Loucy (cell line): Measurements from ENCODE around the gene PDE11A.
A peak's percentile ranks its signal among the peaks of the same experiment; 100 is the strongest.

ENCODE experiments used
- H2AFZ ChIP-seq: fragments of 200-600 bp; sonication (generic); 2 replicates; pipeline ENCODE4 v1.6.0; 2016; ENCODE audit warnings: antibody characterized with exemption, mild to moderate bottlenecking, low read length, moderate library complexity
- H3F3A ChIP-seq: fragments of 200-600 bp; 2 replicates; pipeline ENCODE4 v1.6.0; 2016; ENCODE audit warnings: antibody characterized with exemption, low read depth, mild to moderate bottlenecking
- H3K27me3 ChIP-seq: fragments of 200-600 bp; sonication (generic); 2 replicates; pipeline ENCODE4 v1.6.1; 2014; ENCODE audit warnings: low read length, mild to moderate bottlenecking; ENCODE audit not compliant: insufficient read depth, poor library complexity, severe bottlenecking
- H3K36me3 ChIP-seq: fragments of 200-600 bp; sonication (generic); 2 replicates; pipeline ENCODE4 v1.6.1; 2016; ENCODE audit warnings: low read length; ENCODE audit not compliant: insufficient read depth
- H3K4me1 ChIP-seq: fragments of 200-600 bp; sonication (generic); 2 replicates; pipeline ENCODE4 v1.5.1; 2014; ENCODE audit warnings: low read length, mild to moderate bottlenecking; ENCODE audit not compliant: insufficient read depth, poor library complexity, severe bottlenecking
- H3K4me2 ChIP-seq: fragments of 200-600 bp; sonication (generic); 2 replicates; pipeline ENCODE4 v1.6.0; 2014; ENCODE audit warnings: antibody characterized with exemption, low read length, low read depth, mild to moderate bottlenecking; ENCODE audit not compliant: poor library complexity, severe bottlenecking
- H3K4me3 ChIP-seq: fragments of 200-600 bp; sonication (generic); 2 replicates; pipeline ENCODE4 v1.5.1; 2014; ENCODE audit warnings: low read length, mild to moderate bottlenecking, mixed read lengths; ENCODE audit not compliant: poor library complexity, severe bottlenecking
- H3K79me2 ChIP-seq: fragments of 200-600 bp; sonication (generic); 2 replicates; pipeline ENCODE4 v1.6.1; 2014; ENCODE audit warnings: low read length; ENCODE audit not compliant: insufficient read depth
- H3K9ac ChIP-seq: fragments of 200-600 bp; sonication (generic); 2 replicates; pipeline ENCODE4 v1.6.0; 2014; ENCODE audit warnings: mild to moderate bottlenecking, low read depth, low read length, moderate library complexity; ENCODE audit not compliant: poor library complexity, severe bottlenecking
- H3K9me2 ChIP-seq: fragments of 200-600 bp; sonication (generic); replicated peaks from 2 replicates; pipeline ENCODE4 v1.6.1; 2016; ENCODE audit warnings: low read depth, low read length, mixed read lengths
- H3K9me3 ChIP-seq: fragments of 200-600 bp; sonication (generic); 2 replicates; pipeline ENCODE4 v1.6.1; 2014; ENCODE audit warnings: mild to moderate bottlenecking, antibody characterized with exemption, low read length, low read depth; ENCODE audit not compliant: insufficient read depth
- H4K20me1 ChIP-seq: fragments of 200-600 bp; sonication (generic); 2 replicates; pipeline ENCODE4 v1.6.0; 2014; ENCODE audit warnings: antibody characterized with exemption, low read length, mild to moderate bottlenecking; ENCODE audit not compliant: insufficient read depth, poor library complexity, severe bottlenecking
- EZH2phosphoT487 ChIP-seq: fragments of 200-600 bp; IDR thresholded peaks from 2 replicates; pipeline ENCODE4 v1.6.1; 2018; ENCODE audit warnings: antibody characterized with exemption, mild to moderate bottlenecking, moderate library complexity, borderline replicate concordance
- TF ChIP-seq, protein P1 (sequence below): fragments of 200-600 bp; sonication (generic); conservative IDR thresholded peaks from 2 replicates; pipeline ENCODE4 v1.5.1; 2014; ENCODE audit warnings: mild to moderate bottlenecking, antibody characterized with exemption, low read length

Gene PDE11A

DNA sequence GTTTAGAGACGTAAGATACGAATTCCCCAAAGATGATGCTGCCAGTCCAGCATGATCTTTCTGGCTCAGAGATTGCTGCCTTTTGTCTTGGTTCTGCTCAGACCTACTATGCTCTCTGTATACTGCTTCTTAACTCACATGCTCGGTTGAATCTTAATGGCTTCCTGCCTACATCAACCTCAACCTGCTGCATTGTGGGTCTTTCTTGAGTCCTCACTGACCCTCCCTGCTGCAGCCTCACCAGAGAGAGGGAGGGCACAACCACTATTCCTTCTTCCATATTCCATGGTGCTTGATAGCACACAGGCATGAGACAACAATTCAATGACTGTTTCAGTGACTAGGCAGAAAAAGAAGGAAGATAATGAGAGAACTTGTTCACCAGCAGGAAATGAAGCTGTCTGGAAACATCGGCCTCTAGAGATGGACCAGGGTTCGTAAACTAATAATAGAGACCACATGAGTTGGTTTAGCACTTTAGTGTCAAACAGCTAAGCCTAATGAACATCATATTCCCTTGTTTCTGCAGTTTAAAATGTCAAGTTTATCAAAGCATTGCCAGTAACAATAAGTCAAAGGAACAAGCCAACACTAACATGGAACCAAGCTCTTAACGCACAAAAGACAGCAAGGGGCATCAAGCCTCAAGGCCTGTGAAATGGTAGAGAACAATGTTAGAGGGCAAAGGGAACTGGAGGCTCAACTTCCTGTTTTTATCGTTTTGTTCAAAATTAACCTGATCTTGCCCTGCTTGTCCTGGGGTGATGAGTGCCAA is 333.9 kb downstream of the PDE11A start:
- TF ChIP-seq EZH2phosphoT487, result no peak
- TF ChIP-seq, protein P1, sequence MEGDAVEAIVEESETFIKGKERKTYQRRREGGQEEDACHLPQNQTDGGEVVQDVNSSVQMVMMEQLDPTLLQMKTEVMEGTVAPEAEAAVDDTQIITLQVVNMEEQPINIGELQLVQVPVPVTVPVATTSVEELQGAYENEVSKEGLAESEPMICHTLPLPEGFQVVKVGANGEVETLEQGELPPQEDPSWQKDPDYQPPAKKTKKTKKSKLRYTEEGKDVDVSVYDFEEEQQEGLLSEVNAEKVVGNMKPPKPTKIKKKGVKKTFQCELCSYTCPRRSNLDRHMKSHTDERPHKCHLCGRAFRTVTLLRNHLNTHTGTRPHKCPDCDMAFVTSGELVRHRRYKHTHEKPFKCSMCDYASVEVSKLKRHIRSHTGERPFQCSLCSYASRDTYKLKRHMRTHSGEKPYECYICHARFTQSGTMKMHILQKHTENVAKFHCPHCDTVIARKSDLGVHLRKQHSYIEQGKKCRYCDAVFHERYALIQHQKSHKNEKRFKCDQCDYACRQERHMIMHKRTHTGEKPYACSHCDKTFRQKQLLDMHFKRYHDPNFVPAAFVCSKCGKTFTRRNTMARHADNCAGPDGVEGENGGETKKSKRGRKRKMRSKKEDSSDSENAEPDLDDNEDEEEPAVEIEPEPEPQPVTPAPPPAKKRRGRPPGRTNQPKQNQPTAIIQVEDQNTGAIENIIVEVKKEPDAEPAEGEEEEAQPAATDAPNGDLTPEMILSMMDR, result no peak
- Histone ChIP-seq H3K4me2 (peak overlapping the region; percentile 22), H2AFZ (peak overlapping the region; percentile 79)

DNA sequence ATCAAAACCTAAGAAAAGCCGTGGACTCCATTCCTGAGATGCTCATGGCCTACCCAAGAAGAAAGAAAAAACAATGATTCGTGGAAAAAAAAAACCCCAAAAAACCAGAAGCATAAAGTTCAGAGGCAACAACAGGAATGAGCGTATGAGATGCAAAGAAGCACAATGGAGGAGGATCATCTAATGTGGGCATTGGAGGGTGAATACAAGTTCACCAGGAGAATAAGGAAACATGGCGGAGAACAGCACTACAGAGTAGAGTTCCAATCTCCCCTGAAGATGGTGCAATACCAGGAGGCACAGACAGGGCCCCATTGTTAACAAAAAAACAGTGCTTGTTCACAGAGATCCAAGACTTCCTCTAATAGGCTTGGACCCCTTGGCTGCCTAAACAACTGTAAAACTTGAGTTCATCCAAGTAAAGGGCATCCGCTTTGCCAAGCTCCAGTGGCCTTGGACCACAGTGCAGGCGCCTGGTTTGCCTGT is 337.2 kb downstream of the PDE11A start:
- Histone ChIP-seq H2AFZ (no peak overlapping the region), H3K4me2 (no peak overlapping the region), H3K4me1 (peaks cover 21% of the 10 kb centered on the region), H3K9ac (no peak overlapping the region), H3K36me3 (no peaks in the 10 kb centered on the region), H3K27me3 (no peaks in the 10 kb centered on the region), H3K9me3 (no peaks in the 10 kb centered on the region), H3K9me2 (no peaks in the 10 kb centered on the region), H3K4me3 (no peak overlapping the region), H3F3A (no peaks in the 10 kb centered on the region), H4K20me1 (no peaks in the 10 kb centered on the region), H3K79me2 (no peaks in the 10 kb centered on the region)
- no peak for TF ChIP-seq EZH2phosphoT487
- TF ChIP-seq, protein P1, result no peak

More for the DNA sequence above, 333.9 kb downstream of the PDE11A start:
- H3K79me2 ChIP-seq, result no peaks in the 10 kb centered on the region
- no peaks in the 10 kb centered on the region for H3K27me3 ChIP-seq
- no peaks in the 10 kb centered on the region for H3K36me3 ChIP-seq
- H3K9me2 ChIP-seq, result no peaks in the 10 kb centered on the region
- no peaks in the 10 kb centered on the region for H3F3A ChIP-seq
- no peaks in the 10 kb centered on the region for H3K9me3 ChIP-seq
- peaks cover 21% of the 10 kb centered on the region for H3K4me1 ChIP-seq
- no peak overlapping the region for H3K4me3 ChIP-seq
- no peak overlapping the region for H3K9ac ChIP-seq
- H4K20me1 ChIP-seq, result no peaks in the 10 kb centered on the region

DNA sequence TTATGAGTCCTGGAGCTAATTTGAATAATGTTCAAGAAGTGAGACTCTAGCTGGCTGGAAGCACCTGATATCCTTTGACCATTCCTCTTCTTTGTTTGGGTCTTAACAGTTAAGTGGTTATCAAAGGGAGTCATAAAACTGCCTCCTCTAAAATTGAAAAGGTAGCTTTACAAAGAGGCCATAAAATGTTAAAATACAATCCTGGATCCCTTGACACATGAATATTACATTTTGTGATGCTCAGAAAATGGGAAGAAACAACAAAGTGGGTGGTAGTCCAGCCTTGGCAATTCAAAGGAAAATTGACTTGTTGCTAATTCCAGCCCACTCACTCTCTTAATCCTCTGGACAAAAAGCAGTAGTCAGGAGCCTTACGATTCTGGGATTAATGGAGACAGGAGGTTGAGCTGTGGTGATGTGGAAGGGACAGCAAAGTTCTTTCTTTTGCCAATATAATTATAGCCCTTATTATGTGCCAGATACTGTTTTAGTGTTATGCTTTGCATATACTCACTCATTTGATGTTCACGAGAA is 339.2 kb downstream of the PDE11A start:
- Histone ChIP-seq H3K27me3 (no peaks in the 10 kb centered on the region), H4K20me1 (no peaks in the 10 kb centered on the region), H3F3A (no peaks in the 10 kb centered on the region), H3K9ac (no peak overlapping the region), H2AFZ (no peak overlapping the region), H3K4me1 (peaks cover 18% of the 10 kb centered on the region), H3K4me3 (no peak overlapping the region), H3K4me2 (no peak overlapping the region), H3K9me3 (no peaks in the 10 kb centered on the region), H3K36me3 (no peaks in the 10 kb centered on the region), H3K9me2 (no peaks in the 10 kb centered on the region), H3K79me2 (no peaks in the 10 kb centered on the region)
- no peak for TF ChIP-seq EZH2phosphoT487
- TF ChIP-seq, protein P1, result no peak
